Omental fat pad (tissue), 4 donors: ENCODE results near the gene SLC2A8. TPM values are rescaled to one million over a fixed set of nuclear protein-coding genes. Genes with fewer than 3 reads are reported as not detected.

ENCODE experiments used
- ATAC-seq: fragments of 150-250 bp; one replicate; pipeline ENCODE4 v1.9.1; 2016; ENCODE audit warnings: mild to moderate bottlenecking, moderate library complexity; ENCODE audit not compliant: low FRiP score
- DNase-seq: peaks from one replicate; pipeline ENCODE4 v3.0.0-alpha.2; 2019; ENCODE audit warnings: low spot score
- CTCF ChIP-seq, 3 donors: fragments of 450-650 bp; IDR thresholded peaks; one replicate each; pipeline ENCODE4 v1.5.1; 2016 to 2017; ENCODE audit warnings: antibody characterized with exemption in 3 of 3, mild to moderate bottlenecking in 3 of 3, moderate library complexity in 2 of 3
- total RNA-seq, 4 donors: library from RNA; depleted of rRNA; stranded (reverse); fragments of >200 nt; gene quantifications; one replicate each; pipeline ENCODE4 v1.1.0, GENCODE V29; 2016

The SLC2A8 gene
- total RNA-seq, 4 donors from 2014 or later, result 12.2 to 28.0 (median 17.8) TPM

DNA sequence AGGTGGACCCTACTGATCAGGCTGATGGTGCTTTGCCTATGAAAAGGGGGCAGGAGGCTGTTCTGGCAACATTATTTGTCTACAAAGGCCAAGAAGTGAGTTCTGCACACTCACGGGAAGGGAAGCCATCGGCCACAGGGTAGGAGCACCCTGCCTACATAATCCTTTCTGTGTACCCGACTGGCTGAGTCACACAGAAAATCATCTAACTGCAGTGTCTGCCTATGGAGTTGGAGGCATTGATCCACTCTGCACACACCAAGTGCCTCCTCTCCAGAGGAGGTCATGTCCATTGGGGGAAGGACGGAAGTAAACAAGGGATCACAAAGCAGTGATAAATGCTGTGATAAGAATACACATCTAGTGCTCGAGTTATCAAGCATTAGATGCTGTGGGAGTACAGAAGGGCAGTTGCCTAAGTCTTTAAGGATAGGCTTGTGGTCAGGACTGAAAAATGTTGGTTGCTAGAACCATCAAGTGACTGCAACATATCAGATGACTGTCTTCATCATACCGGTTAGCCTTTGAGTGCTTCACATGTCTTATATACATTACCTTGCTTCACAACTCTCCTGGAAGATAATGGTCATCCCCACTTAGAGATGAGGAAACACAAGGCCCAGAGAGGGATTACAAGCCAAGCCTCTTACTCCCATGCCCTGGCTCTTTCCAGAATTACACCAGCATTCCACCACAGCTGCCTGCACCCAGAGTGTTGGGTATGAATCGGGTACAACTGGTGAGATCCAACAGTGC, 1.3 kb upstream of the SLC2A8 start:
- DNase-seq, result no peak
- no peak for ATAC-seq
- TF ChIP-seq CTCF (IDR thresholded peaks at IDR 0.05), result no peak

GRCh38 chr9:127396253-127396807, 639 bp upstream of the SLC2A8 start:
- no peak for ATAC-seq
- no peak for DNase-seq
- no peak for TF ChIP-seq CTCF (IDR thresholded peaks at IDR 0.05)

GRCh38 chr9:127397646-127398274, 791 bp downstream of the SLC2A8 start:
- no peak for DNase-seq
- no peak for ATAC-seq
- TF ChIP-seq CTCF (IDR thresholded peaks at IDR 0.05), result no peak

DNA sequence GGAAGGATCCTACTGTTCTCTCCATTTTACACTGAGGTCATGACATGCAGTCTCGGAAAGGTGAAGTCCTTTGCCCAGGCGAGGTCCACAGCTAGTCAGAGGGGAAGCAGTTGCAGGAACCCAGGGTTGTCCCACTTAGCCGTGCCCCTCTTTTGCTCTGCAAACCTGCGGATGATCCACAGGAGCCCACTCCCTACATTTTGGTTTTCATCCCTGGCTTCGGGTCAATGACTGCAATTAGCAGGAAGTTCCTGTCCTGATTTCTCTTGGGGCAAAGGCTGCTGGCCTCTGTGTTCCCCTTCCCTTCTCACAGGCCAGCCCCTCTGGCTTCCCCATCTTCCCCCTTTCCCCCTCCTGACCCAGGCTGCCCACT, 1.3 kb downstream of the SLC2A8 start:
- TF ChIP-seq CTCF (IDR thresholded peaks at IDR 0.05), result no peak
- ATAC-seq (no peak), DNase-seq (no peak)

- ATAC-seq, result no peak
- no peak for DNase-seq
- no peak for TF ChIP-seq CTCF (IDR thresholded peaks at IDR 0.05)
Measured at GRCh38 chr9:127398715-127399400, 1.9 kb downstream of the SLC2A8 start.

- TF ChIP-seq CTCF (IDR thresholded peaks at IDR 0.05), result no peak
- ATAC-seq (no peak), DNase-seq (no peak)
Measured at GRCh38 chr9:127399736-127400269, 2.8 kb downstream of the SLC2A8 start.
